ENCODE results near the gene GABRB3.

The GABRB3 gene

DNA sequence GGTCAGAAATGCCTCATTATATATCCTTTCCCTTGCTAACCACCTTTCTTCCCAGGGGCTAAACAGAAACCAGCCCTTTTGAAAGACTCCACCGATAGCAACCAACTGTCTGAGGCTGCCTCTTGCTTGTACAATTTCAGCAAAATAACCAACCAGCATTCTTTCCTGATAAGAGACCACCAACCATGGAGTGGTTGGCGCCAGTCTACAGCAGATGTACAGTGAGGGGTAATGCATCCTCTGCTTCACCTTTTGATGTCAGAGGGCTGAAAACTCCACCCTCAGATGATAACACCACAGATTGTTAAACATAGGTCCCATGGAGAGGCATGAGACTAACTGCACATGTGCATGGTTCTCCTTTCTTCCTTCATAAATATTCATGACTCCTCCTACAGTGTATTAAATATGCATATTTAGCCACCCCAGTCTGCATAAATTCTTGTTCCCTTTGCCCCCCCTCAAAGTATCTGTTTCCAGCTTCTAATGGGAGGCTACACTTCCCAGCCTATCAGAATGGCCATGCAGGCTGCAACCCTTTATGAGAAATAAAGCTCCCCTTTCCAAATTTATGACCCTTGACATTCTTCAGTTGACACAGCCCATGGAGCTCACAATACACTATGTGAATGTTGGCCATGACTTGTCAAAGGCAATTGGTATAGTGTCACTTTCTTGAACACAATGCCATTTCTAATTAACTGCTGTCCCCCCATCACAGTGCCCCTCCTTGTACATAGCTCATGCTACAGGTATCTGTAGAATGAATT, 48.3 kb downstream of the GABRB3 start:
- TF ChIP-seq, protein P1, sequence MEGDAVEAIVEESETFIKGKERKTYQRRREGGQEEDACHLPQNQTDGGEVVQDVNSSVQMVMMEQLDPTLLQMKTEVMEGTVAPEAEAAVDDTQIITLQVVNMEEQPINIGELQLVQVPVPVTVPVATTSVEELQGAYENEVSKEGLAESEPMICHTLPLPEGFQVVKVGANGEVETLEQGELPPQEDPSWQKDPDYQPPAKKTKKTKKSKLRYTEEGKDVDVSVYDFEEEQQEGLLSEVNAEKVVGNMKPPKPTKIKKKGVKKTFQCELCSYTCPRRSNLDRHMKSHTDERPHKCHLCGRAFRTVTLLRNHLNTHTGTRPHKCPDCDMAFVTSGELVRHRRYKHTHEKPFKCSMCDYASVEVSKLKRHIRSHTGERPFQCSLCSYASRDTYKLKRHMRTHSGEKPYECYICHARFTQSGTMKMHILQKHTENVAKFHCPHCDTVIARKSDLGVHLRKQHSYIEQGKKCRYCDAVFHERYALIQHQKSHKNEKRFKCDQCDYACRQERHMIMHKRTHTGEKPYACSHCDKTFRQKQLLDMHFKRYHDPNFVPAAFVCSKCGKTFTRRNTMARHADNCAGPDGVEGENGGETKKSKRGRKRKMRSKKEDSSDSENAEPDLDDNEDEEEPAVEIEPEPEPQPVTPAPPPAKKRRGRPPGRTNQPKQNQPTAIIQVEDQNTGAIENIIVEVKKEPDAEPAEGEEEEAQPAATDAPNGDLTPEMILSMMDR (conservative IDR thresholded peaks at IDR 0.05; ENCODE audit: low read length) = no peak
- no peak for TF ChIP-seq EZH2phosphoT487 (IDR thresholded peaks at IDR 0.05; ENCODE audit: borderline replicate concordance)
- H3K9ac ChIP-seq (ENCODE audit: low read depth, low read length, poor library complexity, severe bottlenecking) = no peak overlapping the region

DNA sequence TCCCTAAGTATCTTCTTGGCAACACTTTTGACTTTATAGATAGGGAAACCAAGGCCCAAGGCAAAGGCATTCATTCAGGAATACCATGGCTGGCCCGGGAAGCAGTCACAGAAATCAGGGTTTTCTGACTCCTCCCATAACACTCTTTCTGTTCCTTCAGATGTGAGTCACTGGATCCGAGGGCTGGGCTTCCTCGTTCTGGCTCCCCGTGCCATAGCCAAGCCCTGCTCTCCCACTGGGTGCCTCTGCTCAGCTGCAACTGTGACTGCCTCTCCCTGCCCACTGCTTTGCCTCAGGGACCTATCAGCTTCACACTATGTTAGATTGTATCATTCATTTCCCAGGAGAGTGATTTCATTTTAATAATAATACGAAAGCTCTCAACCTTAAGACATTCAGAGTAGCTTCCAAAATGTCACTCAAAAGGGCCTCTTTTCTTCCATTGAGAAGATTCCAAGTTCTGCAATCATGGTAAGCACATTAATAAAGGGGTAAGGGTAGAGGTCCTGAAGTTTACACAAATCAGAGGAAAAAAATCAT, 50.2 kb downstream of the GABRB3 start:
- no peaks in the 10 kb centered on the region for H3K79me2 ChIP-seq (ENCODE audit: insufficient read depth, low read length)

More for the DNA sequence above, 48.3 kb downstream of the GABRB3 start:
- Histone ChIP-seq H3K4me1 (ENCODE audit: insufficient read depth, low read length, poor library complexity, severe bottlenecking) (no peaks in the 10 kb centered on the region), H3K36me3 (ENCODE audit: insufficient read depth, low read length) (no peaks in the 10 kb centered on the region), H3K4me2 (ENCODE audit: low read depth, low read length, poor library complexity, severe bottlenecking) (no peak overlapping the region), H3K79me2 (ENCODE audit: insufficient read depth, low read length) (no peaks in the 10 kb centered on the region), H3K9me2 (replicated peaks; ENCODE audit: low read depth, low read length) (no peaks in the 10 kb centered on the region), H4K20me1 (ENCODE audit: insufficient read depth, low read length, poor library complexity, severe bottlenecking) (no peaks in the 10 kb centered on the region), H3K4me3 (ENCODE audit: low read length, poor library complexity, severe bottlenecking) (no peak overlapping the region), H3K27me3 (ENCODE audit: insufficient read depth, low read length, poor library complexity, severe bottlenecking) (no peaks in the 10 kb centered on the region), H3K9me3 (ENCODE audit: insufficient read depth, low read depth, low read length) (no peaks in the 10 kb centered on the region; the same call in 1 of the 2 replicates), H3F3A (ENCODE audit: low read depth) (no peaks in the 10 kb centered on the region), H2AFZ (ENCODE audit: low read length) (no peak overlapping the region)

DNA sequence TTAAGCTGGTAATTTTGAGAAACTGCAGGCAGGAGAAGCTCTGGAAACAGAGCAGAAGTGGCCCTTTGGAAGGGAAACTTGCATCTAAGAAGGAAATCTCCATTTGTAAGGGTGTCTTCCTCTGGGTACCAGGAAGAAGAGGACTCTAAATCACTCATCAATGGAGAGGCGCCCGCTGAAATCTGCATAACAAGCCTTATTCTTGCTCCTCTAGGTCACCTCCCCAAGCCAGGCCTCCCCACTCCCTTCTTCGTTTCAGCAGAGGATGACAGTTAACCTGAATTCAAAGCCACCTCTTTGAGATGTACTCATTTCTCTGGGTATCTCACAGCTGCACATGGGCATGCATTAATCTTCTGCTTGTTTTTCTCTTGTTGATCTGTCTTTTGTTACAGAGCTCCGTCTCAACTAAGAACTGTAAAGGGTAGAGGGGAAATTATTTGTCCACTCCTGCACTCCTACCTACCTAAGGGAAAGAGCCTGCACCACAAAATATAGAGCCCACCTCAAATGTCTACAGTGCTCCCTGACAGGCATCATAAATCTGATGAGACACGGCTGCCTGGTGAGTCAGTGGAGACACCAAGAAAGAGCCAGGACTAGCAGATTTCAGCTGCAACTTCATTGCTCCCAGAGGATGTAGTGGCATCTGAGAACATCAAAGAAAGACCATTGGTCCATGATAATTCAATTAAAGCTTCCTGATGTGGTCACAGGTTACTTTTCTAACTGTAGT, 51.5 kb downstream of the GABRB3 start:
- Histone ChIP-seq H3F3A (ENCODE audit: low read depth) (no peaks in the 10 kb centered on the region), H3K79me2 (ENCODE audit: insufficient read depth, low read length) (no peaks in the 10 kb centered on the region), H3K27me3 (ENCODE audit: insufficient read depth, low read length, poor library complexity, severe bottlenecking) (no peaks in the 10 kb centered on the region), H3K4me1 (ENCODE audit: insufficient read depth, low read length, poor library complexity, severe bottlenecking) (no peaks in the 10 kb centered on the region), H3K36me3 (ENCODE audit: insufficient read depth, low read length) (no peaks in the 10 kb centered on the region), H3K9ac (ENCODE audit: low read depth, low read length, poor library complexity, severe bottlenecking) (no peak overlapping the region), H2AFZ (ENCODE audit: low read length) (no peak overlapping the region), H4K20me1 (ENCODE audit: insufficient read depth, low read length, poor library complexity, severe bottlenecking) (no peaks in the 10 kb centered on the region), H3K9me3 (ENCODE audit: insufficient read depth, low read depth, low read length) (no peaks in the 10 kb centered on the region; the same call in 1 of the 2 replicates), H3K4me3 (ENCODE audit: low read length, poor library complexity, severe bottlenecking) (no peak overlapping the region), H3K9me2 (replicated peaks; ENCODE audit: low read depth, low read length) (no peaks in the 10 kb centered on the region), H3K4me2 (ENCODE audit: low read depth, low read length, poor library complexity, severe bottlenecking) (no peak overlapping the region)
- no peak for TF ChIP-seq EZH2phosphoT487 (IDR thresholded peaks at IDR 0.05; ENCODE audit: borderline replicate concordance)
- TF ChIP-seq, protein P1 (conservative IDR thresholded peaks at IDR 0.05; ENCODE audit: low read length) = no peak

More for the DNA sequence above, 50.2 kb downstream of the GABRB3 start:
- H3K9me3 ChIP-seq (ENCODE audit: insufficient read depth, low read depth, low read length) = no peaks in the 10 kb centered on the region; the same call in 1 of the 2 replicates
- TF ChIP-seq, protein P1 (conservative IDR thresholded peaks at IDR 0.05; ENCODE audit: low read length) = no peak
- TF ChIP-seq EZH2phosphoT487 (IDR thresholded peaks at IDR 0.05; ENCODE audit: borderline replicate concordance) = no peak
- no peak overlapping the region for H2AFZ ChIP-seq (ENCODE audit: low read length)
- no peaks in the 10 kb centered on the region for H4K20me1 ChIP-seq (ENCODE audit: insufficient read depth, low read length, poor library complexity, severe bottlenecking)
- no peaks in the 10 kb centered on the region for H3K9me2 ChIP-seq (replicated peaks; ENCODE audit: low read depth, low read length)
- H3K36me3 ChIP-seq (ENCODE audit: insufficient read depth, low read length) = no peaks in the 10 kb centered on the region
- no peak overlapping the region for H3K4me2 ChIP-seq (ENCODE audit: low read depth, low read length, poor library complexity, severe bottlenecking)
- no peaks in the 10 kb centered on the region for H3K27me3 ChIP-seq (ENCODE audit: insufficient read depth, low read length, poor library complexity, severe bottlenecking)
- H3K4me1 ChIP-seq (ENCODE audit: insufficient read depth, low read length, poor library complexity, severe bottlenecking) = no peaks in the 10 kb centered on the region
- H3K9ac ChIP-seq (ENCODE audit: low read depth, low read length, poor library complexity, severe bottlenecking) = no peak overlapping the region
- H3F3A ChIP-seq (ENCODE audit: low read depth) = no peaks in the 10 kb centered on the region
- no peak overlapping the region for H3K4me3 ChIP-seq (ENCODE audit: low read length, poor library complexity, severe bottlenecking)
